OCI-LY3 (cell line): Measurements from ENCODE around the gene FLYWCH2.

ENCODE experiments used
- EZH2phosphoT487 ChIP-seq: fragments of 200-600 bp; shearing (Covaris generic); IDR thresholded peaks from 2 replicates; pipeline ENCODE4 v1.6.1; 2018; ENCODE audit warnings: antibody characterized with exemption, mixed run types, low read depth
- TF ChIP-seq, protein P1 (sequence below): fragments of 200-600, 300-600 bp; sonication (generic); IDR thresholded peaks from 2 replicates; pipeline ENCODE4 v1.5.1; 2014; ENCODE audit warnings: antibody characterized with exemption, low read length, low read depth

GRCh38 chr16:2905988-2906387 is 23.0 kb downstream of the FLYWCH2 start:
- TF ChIP-seq, protein P1, sequence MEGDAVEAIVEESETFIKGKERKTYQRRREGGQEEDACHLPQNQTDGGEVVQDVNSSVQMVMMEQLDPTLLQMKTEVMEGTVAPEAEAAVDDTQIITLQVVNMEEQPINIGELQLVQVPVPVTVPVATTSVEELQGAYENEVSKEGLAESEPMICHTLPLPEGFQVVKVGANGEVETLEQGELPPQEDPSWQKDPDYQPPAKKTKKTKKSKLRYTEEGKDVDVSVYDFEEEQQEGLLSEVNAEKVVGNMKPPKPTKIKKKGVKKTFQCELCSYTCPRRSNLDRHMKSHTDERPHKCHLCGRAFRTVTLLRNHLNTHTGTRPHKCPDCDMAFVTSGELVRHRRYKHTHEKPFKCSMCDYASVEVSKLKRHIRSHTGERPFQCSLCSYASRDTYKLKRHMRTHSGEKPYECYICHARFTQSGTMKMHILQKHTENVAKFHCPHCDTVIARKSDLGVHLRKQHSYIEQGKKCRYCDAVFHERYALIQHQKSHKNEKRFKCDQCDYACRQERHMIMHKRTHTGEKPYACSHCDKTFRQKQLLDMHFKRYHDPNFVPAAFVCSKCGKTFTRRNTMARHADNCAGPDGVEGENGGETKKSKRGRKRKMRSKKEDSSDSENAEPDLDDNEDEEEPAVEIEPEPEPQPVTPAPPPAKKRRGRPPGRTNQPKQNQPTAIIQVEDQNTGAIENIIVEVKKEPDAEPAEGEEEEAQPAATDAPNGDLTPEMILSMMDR: no peak
- no peak for TF ChIP-seq EZH2phosphoT487
